ENCODE measurements around the gene CCDC146. TPM values are rescaled to one million over a fixed set of nuclear protein-coding genes. Genes with fewer than 3 reads are reported as not detected.

The CCDC146 gene
- total and polyA plus RNA-seq, 2 experiments from 2014 or later, result 1.9 to 4.0 TPM

GRCh38 chr7:77182261-77182660, 59.8 kb downstream of the CCDC146 start:
- 96% methylated on average over 1 of the region's 1 CpG for WGBS (ENCODE audit: low lambda C conversion rate, missing lambda C conversion rate)
- Histone ChIP-seq H4K20me1 (ENCODE audit: insufficient read depth, poor library complexity, severe bottlenecking) (no peaks in the 10 kb centered on the region), H2AFZ (no peak overlapping the region), H3K9me2 (replicated peaks; ENCODE audit: insufficient read depth) (no peaks in the 10 kb centered on the region), H3K36me3 (replicated peaks; ENCODE audit: insufficient read depth, low read depth) (no peaks in the 10 kb centered on the region), H3K27me3 (no peaks in the 10 kb centered on the region), H3K27ac (no peak overlapping the region), H3K9me3 (ENCODE audit: low read depth) (peaks cover 3% of the 10 kb centered on the region), H3K4me2 (no peak overlapping the region), H3K4me3 (no peak overlapping the region), H3K79me2 (no peaks in the 10 kb centered on the region), H3K4me1 (ENCODE audit: insufficient read depth) (peaks cover 6% of the 10 kb centered on the region)
- DNase-seq (ENCODE audit: low spot score), result no peak
- no peak for TF ChIP-seq EZH2phosphoT487 (IDR thresholded peaks at IDR 0.05; ENCODE audit: low read depth, severe bottlenecking, unreplicated experiment)
- TF ChIP-seq, protein P1, sequence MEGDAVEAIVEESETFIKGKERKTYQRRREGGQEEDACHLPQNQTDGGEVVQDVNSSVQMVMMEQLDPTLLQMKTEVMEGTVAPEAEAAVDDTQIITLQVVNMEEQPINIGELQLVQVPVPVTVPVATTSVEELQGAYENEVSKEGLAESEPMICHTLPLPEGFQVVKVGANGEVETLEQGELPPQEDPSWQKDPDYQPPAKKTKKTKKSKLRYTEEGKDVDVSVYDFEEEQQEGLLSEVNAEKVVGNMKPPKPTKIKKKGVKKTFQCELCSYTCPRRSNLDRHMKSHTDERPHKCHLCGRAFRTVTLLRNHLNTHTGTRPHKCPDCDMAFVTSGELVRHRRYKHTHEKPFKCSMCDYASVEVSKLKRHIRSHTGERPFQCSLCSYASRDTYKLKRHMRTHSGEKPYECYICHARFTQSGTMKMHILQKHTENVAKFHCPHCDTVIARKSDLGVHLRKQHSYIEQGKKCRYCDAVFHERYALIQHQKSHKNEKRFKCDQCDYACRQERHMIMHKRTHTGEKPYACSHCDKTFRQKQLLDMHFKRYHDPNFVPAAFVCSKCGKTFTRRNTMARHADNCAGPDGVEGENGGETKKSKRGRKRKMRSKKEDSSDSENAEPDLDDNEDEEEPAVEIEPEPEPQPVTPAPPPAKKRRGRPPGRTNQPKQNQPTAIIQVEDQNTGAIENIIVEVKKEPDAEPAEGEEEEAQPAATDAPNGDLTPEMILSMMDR (IDR thresholded peaks at IDR 0.05; ENCODE audit: poor library complexity), result no peak
- TF ChIP-seq EZH2 (IDR thresholded peaks at IDR 0.05; ENCODE audit: borderline replicate concordance), result no peak

- Histone ChIP-seq H3K9me2 (replicated peaks; ENCODE audit: insufficient read depth) (no peaks in the 10 kb centered on the region), H3K27me3 (no peaks in the 10 kb centered on the region), H3K4me3 (no peak overlapping the region), H3K4me2 (no peak overlapping the region), H3K36me3 (replicated peaks; ENCODE audit: insufficient read depth, low read depth) (no peaks in the 10 kb centered on the region), H3K9me3 (ENCODE audit: low read depth) (peaks cover 3% of the 10 kb centered on the region), H4K20me1 (ENCODE audit: insufficient read depth, poor library complexity, severe bottlenecking) (no peaks in the 10 kb centered on the region), H2AFZ (no peak overlapping the region), H3K79me2 (no peaks in the 10 kb centered on the region), H3K27ac (no peak overlapping the region), H3K4me1 (ENCODE audit: insufficient read depth) (peaks cover 6% of the 10 kb centered on the region)
- DNase-seq (ENCODE audit: low spot score), result no peak
- TF ChIP-seq, protein P1 (IDR thresholded peaks at IDR 0.05; ENCODE audit: poor library complexity), result no peak
- TF ChIP-seq EZH2 (IDR thresholded peaks at IDR 0.05; ENCODE audit: borderline replicate concordance), result no peak
- TF ChIP-seq EZH2phosphoT487 (IDR thresholded peaks at IDR 0.05; ENCODE audit: low read depth, severe bottlenecking, unreplicated experiment), result no peak
These were observed 62.0 kb downstream of the CCDC146 start for GRCh38 chr7:77184463-77184862.

DNA sequence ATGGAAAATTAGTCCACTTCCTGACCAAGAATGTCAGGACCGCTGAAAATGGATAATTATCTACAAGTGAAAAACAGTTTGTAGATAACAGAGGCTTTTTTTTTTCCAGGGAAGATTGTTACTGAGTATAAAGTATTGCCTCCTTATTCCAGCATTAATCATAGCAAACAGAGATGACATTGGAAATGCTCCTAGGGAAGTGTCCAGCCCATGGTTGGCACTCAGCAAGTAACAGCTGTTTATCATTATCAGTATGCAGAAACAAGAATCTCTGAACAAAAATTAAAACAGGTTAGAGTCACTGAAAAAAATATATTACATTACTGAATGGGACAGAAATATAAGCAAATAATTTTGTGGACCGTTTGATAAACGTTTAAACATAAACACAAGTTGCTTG, 62.6 kb downstream of the CCDC146 start:
- TF ChIP-seq, protein P1 (IDR thresholded peaks at IDR 0.05; ENCODE audit: poor library complexity), result no peak
- Histone ChIP-seq H3K9me2 (replicated peaks; ENCODE audit: insufficient read depth) (no peaks in the 10 kb centered on the region), H4K20me1 (ENCODE audit: insufficient read depth, poor library complexity, severe bottlenecking) (no peaks in the 10 kb centered on the region), H3K4me2 (no peak overlapping the region), H3K4me1 (ENCODE audit: insufficient read depth) (peaks cover 6% of the 10 kb centered on the region), H3K27me3 (no peaks in the 10 kb centered on the region), H2AFZ (no peak overlapping the region), H3K36me3 (replicated peaks; ENCODE audit: insufficient read depth, low read depth) (no peaks in the 10 kb centered on the region), H3K9me3 (ENCODE audit: low read depth) (peaks cover 3% of the 10 kb centered on the region), H3K79me2 (no peaks in the 10 kb centered on the region), H3K4me3 (no peak overlapping the region), H3K27ac (no peak overlapping the region)
- DNase-seq (ENCODE audit: low spot score), result no peak
- 64% methylated on average over 3 of the region's 3 CpGs for WGBS (ENCODE audit: low lambda C conversion rate, missing lambda C conversion rate)

- no peak for DNase-seq (ENCODE audit: low spot score)
- H3K4me1 ChIP-seq (ENCODE audit: insufficient read depth), result peaks cover 6% of the 10 kb centered on the region
- H3K79me2 ChIP-seq, result no peaks in the 10 kb centered on the region
- H3K9me3 ChIP-seq (ENCODE audit: low read depth), result peaks cover 3% of the 10 kb centered on the region
- no peaks in the 10 kb centered on the region for H3K9me2 ChIP-seq (replicated peaks; ENCODE audit: insufficient read depth)
- no peaks in the 10 kb centered on the region for H3K36me3 ChIP-seq (replicated peaks; ENCODE audit: insufficient read depth, low read depth)
- H3K4me2 ChIP-seq, result no peak overlapping the region
- H3K27ac ChIP-seq, result no peak overlapping the region
- no peak overlapping the region for H3K4me3 ChIP-seq
- H4K20me1 ChIP-seq (ENCODE audit: insufficient read depth, poor library complexity, severe bottlenecking), result no peaks in the 10 kb centered on the region
- H2AFZ ChIP-seq, result no peak overlapping the region
- no peaks in the 10 kb centered on the region for H3K27me3 ChIP-seq
- WGBS (ENCODE audit: low lambda C conversion rate, missing lambda C conversion rate), result 96% methylated on average over 2 of the region's 2 CpGs
- TF ChIP-seq EZH2 (IDR thresholded peaks at IDR 0.05; ENCODE audit: borderline replicate concordance), result no peak
- no peak for TF ChIP-seq EZH2phosphoT487 (IDR thresholded peaks at IDR 0.05; ENCODE audit: low read depth, severe bottlenecking, unreplicated experiment)
- TF ChIP-seq, protein P1 (IDR thresholded peaks at IDR 0.05; ENCODE audit: poor library complexity), result no peak
These were observed 63.5 kb downstream of the CCDC146 start for GRCh38 chr7:77185866-77186265.
